HG03469 (cell line): ENCODE results near the gene STX1A.
A peak's percentile ranks its signal among the peaks of the same experiment; 100 is the strongest.

Source experiments
- ATAC-seq: cut with Tn5 transposase; IDR thresholded peaks from one replicate; pipeline ENCODE4 v1.9.1; 2021; ENCODE audit warnings: mild to moderate bottlenecking, moderate library complexity, moderate number of reproducible peaks; ENCODE audit not compliant: unreplicated experiment

Gene STX1A

DNA sequence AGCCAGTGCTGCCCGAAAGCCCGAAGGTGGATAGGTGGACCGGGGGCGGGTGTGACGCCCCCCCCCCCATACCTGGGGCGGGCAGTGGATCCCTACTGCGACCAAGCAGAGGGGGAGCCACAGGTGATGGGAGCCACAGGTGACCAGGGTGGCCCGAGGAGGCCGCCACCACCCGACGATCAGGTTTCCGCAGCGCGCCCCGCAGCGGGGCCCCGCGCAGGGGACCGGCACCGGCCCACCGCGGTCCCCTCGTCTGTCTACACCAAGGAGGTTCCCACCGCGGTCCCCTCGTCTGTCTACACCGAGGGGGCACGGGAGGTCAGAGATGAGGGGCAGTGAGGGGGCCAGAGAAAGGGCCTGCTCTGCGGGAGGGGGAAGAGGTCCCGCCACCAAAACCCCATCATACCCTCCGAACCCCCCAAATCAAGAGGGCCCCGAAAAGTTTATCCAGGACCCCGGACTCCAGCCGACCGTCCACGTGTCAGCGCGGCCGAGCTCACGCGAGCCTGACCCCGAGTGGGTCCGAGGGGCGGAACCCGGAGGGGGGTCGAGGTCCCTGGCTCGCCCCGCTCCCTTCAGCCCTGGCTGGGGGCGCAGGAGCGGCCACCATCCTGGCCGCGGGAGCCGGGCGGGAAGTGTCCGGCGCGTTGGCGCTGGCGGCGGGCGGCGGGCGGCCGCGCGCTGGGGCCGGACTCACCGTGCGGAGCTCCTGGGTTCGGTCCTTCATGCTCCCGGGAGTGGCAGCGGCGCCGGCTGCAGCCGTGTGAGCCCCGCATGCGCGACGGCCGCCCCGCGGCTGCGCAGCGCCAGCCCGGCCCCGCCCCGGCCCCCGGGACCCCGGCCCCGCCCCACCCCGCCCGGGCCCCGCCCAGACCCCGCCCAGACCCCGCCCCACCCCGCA, at the start of gene STX1A:
Gene STX1A (minus strand): TSS at position 765 of the 901 bp plus-strand sequence. CDS start 38 bp downstream, at position 727.
- ATAC-seq = no peak

DNA sequence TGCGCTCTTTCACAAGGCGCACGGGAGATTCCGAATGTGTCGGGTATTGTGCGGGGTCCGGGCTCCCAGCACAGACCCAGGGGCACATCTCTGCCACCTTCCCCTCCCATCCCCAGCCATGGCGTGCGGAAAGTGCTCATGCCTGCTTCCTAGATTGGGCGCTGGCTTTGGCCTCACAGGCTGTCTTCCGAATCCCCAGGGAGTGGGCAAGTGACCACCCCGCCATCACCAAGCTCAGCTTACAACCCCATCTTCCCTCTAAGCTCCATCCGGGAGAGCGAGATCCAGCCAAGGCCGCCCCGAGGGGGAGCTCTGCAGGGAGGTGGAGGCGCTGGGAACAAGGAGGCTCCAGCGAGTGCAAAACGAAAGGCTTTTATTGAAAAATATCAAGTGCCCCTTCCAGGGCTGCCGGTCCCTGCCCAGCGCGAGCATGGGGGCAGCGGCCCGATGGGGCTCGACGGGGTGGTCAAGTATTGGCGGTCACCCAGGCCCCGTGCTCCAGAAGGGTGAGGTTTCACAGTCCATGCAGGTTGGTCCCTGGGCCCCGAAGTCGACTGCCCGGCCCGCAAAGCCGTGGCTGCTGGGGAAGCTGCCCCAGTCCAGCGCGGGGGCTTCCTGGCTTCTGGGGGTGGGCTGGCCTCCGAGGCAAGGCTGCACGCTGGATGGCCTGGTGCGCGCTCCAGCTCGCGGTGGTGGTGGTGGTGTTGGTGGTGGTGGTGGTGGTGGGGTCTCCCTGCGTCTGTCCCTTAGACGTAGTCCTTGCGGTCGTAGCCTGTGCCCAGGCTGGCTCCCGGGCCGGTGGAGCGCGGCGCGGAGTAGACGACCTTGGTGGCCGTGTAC, 49.4 kb upstream of the STX1A start:
- no peak for ATAC-seq

GRCh38 chr7:73766556-73767229, 47.2 kb upstream of the STX1A start:
- no peak for ATAC-seq

DNA sequence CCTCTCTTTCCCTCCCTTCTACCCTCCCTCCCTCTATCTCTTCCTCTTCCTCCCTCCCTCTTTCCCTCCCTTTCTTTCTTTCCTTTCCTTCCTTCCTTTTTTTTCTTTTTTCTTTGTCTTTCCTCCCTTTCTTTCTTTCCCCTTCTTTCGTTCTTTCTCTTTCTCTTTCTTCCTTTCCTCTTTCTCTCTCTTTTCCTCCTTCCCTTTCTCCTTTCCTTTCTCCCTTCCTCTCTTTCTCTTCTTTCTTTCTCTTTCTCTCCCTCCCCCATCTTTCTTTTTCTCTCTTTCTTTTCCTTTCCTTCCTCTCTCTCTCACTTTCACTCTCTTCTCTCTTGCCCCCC, 43.2 kb upstream of the STX1A start:
- no peak for ATAC-seq

DNA sequence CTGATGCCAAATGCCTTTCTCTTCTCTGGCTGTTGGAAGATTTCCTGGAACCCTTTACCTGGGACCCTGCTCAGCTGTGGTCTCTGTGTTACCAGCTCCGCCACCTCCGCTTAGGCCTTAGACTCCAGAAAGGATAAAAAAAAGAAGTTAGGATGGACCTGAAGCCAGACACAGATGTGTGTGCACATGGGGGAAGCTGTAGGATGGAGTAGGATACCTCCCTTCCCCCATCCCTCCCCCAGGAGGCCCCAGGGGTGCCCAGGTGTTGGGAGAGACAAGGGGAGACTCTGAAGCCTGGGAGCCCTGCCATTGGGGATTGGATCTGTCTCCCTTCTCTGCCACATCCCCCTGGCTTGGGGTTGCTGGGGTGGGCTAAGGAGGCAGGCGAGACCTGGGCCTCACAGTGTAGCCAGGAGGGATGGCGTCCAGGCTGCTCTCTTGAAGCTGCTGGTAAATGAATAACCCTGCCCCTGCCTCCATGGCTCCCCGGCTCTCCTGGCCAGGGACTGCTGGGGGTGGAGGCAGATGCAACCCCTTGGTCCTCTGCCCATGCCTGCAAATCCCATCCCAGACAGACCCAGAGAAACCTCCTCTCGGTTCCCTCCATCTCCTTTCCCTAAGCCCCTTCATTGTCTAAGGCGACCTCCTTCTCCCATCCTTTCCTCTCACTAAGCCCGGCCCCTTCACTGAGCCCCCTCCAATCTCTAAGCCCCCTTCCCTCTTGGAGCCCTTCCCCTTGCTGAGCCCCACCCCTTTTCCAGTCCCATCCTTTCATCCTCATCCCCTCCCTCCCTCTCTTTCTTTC, 42.6 kb upstream of the STX1A start:
- no peak for ATAC-seq

- no peak for ATAC-seq
Observed at GRCh38 chr7:73758581-73759138, 39.2 kb upstream of the STX1A start.

GRCh38 chr7:73749931-73750776, 30.7 kb upstream of the STX1A start:
- no peak for ATAC-seq

DNA sequence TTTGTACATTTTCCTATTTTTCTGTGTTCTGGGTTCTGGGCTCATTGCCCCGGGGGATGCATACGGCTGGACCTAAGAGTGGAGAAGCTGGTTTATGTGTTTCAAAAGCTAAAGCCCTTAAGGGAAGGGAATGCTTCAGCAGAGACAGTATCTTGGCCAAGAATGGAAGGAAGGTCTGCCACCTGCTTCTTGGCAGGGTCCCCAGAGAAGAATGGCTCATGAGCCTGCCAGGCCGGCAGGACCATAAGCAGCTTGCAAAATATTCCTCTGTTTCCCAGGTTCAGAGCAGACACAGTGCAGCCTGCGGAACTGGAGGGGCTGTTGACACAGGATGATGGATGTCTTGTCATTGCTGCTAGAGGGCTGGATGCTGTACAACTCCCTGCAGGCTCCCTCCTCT, 26.9 kb upstream of the STX1A start:
- ATAC-seq = no peak

DNA sequence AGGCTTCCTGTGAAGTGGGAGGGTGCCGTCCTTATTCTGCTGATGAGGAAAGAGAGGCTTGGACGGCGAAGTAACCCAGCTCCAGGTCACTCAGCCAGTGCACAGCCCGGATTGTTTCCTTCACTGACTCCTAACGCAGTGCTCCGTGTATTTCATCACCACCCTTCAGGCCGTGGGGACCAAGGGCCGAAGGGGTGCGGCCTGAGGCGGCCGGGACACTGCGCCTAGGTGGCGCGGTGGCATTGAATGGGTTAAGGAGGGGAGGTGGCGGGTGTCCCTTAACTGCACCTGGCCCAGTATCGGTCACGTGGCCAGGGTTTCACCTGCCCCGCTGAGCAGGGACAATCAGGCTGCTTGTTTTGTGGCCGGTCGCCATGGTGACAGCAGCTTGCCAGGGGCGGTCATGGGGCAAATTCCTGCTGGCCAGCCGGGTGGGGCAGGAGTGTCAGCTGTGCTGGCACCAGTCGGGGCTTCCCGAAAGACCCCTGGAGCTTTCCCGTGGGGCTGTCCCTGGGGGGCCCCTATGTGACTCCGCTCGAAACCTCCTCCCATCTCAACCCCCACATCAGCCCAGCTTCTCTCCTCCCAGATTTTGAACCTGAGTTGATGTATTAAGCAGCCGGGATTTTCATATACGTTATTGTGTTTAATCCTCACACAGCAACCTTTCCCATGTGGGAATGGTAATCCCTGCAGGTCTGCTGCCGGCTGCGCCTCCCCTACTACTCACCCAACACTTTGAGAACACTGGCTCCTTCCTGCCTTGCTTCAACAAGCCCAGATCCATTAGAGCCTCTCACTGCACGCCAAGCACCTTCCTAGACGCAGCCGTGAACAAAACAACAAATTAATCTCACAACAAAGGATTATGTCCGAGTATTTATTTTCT, 23.5 kb upstream of the STX1A start:
- no peak for ATAC-seq

- no peak for ATAC-seq
Observed at GRCh38 chr7:73742338-73742752, 22.9 kb upstream of the STX1A start.

GRCh38 chr7:73741600-73741999, 22.1 kb upstream of the STX1A start:
- no peak for ATAC-seq

GRCh38 chr7:73740771-73741170, 21.3 kb upstream of the STX1A start:
- ATAC-seq = no peak

- no peak for ATAC-seq
Observed at GRCh38 chr7:73740212-73740611, 20.7 kb upstream of the STX1A start.

GRCh38 chr7:73739387-73739767, 19.9 kb upstream of the STX1A start:
- ATAC-seq = no peak

- ATAC-seq = peak; percentile 74
Observed at GRCh38 chr7:73738612-73739386, 19.3 kb upstream of the STX1A start, which contains the start of gene ABHD11. Gene ABHD11, minus strand, starts transcription at chr7:73738802. Its CDS starts 32 bp downstream, at chr7:73738770.

DNA sequence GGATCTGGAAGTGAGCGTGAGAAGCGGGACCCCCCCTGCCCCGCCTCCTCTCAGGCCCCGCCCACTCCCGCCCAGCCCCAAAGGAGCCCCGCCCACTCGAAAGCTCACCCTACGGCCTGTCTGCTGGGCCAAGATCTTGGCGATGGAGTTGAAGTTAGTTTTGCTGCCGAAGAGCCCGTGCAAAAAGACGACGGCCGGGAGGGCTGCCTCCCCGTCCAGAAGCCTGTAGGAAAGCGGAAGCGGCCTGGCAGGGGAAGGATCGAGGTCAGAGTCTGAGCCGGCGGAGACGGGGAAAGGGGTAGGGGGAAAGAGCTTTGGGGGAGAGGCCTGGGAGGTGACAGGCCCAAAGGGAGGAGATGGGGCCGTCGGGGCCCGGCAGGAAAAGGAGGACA, 18.7 kb upstream of the STX1A start:
- ATAC-seq = no peak

GRCh38 chr7:73737491-73738219, 18.2 kb upstream of the STX1A start:
- no peak for ATAC-seq
